ENCODE data around the gene PVR. TPM values are rescaled to one million over a fixed set of nuclear protein-coding genes. Genes with fewer than 3 reads are reported as not detected.

PVR gene
- 10 to 100 TPM; 45.9 to 76.2 (median 54.3) TPM for total RNA-seq (2021; fragmentation: NEBNext Ultra II Directional; extraction: Animal tissue kit (Norgen Biotek cat#: 25700))
- long read RNA-seq, transcript PVR-203 (8 exons, 3,078 nt) = minor isoform, 9 of 80 reads
- long read RNA-seq, transcript PVR-204 (6 exons, 1,344 nt) = minor isoform, 11 of 80 reads
- long read RNA-seq, transcript PVR-202 (7 exons, 3,166 nt) = minor isoform, 9 of 80 reads
- long read RNA-seq, transcript PVR-205 (8 exons, 3,325 nt) = major isoform, 31 of 80 reads
- long read RNA-seq, partial matches to known transcripts = 14 of 80 reads
- long read RNA-seq, other reads (novel, unspliced or antisense) = 6 of 80 reads

GRCh38 chr19:44643605-44644401 lies at the start of gene PVR:
TSS of gene PVR (plus strand) at chr19:44643910. CDS start at chr19:44644097, 187 bp downstream.
- H3K27ac Mint-ChIP-seq = peak within 1 kb of the TSS; percentile 86
- H3K4me1 Mint-ChIP-seq (ENCODE audit: low read depth) = peaks cover 35% of the 10 kb centered on the region
- peak within 1 kb of the TSS; percentile 94 for H3K4me3 Mint-ChIP-seq
- no peaks in the 10 kb centered on the region for H3K9me3 Mint-ChIP-seq
- TF ChIP-seq CTCF (IDR thresholded peaks at IDR 0.05) = no peak; the same call in 1 of the 2 replicates
- H3K27me3 Mint-ChIP-seq (ENCODE audit: insufficient read depth) = no peaks in the 10 kb centered on the region; the same call in none of the 2 replicates
- DNase-seq = peak; percentile 43
- H3K36me3 Mint-ChIP-seq (ENCODE audit: low read depth) = peaks cover 11% of the 10 kb centered on the region

- H3K4me3 Mint-ChIP-seq = no peak overlapping the region
- TF ChIP-seq CTCF (IDR thresholded peaks at IDR 0.05) = no peak
- peaks cover 8% of the 10 kb centered on the region for H3K4me1 Mint-ChIP-seq (ENCODE audit: low read depth)
- H3K9me3 Mint-ChIP-seq = peaks cover 18% of the 10 kb centered on the region
- DNase-seq = no peak
- peaks cover 11% of the 10 kb centered on the region for H3K27me3 Mint-ChIP-seq (ENCODE audit: insufficient read depth)
- peaks cover 7% of the 10 kb centered on the region; the same call in 1 of the 2 replicates for H3K36me3 Mint-ChIP-seq (ENCODE audit: low read depth)
- H3K27ac Mint-ChIP-seq = no peak overlapping the region
Observed at GRCh38 chr19:44596428-44597130, 47.1 kb upstream of the PVR start.

- H3K9me3 Mint-ChIP-seq = peaks cover 14% of the 10 kb centered on the region
- no peak overlapping the region for H3K4me3 Mint-ChIP-seq
- no peak overlapping the region for H3K27ac Mint-ChIP-seq
- no peak for TF ChIP-seq CTCF (IDR thresholded peaks at IDR 0.05)
- no peak for DNase-seq
- H3K27me3 Mint-ChIP-seq (ENCODE audit: insufficient read depth) = peaks cover 11% of the 10 kb centered on the region
- peaks cover 2% of the 10 kb centered on the region; the same call in 1 of the 2 replicates for H3K36me3 Mint-ChIP-seq (ENCODE audit: low read depth)
- H3K4me1 Mint-ChIP-seq (ENCODE audit: low read depth) = peaks cover 6% of the 10 kb centered on the region
Observed at GRCh38 chr19:44597131-44597491, 46.6 kb upstream of the PVR start.

- H3K4me3 Mint-ChIP-seq = no peak overlapping the region
- peaks cover 9% of the 10 kb centered on the region for H3K9me3 Mint-ChIP-seq
- H3K36me3 Mint-ChIP-seq (ENCODE audit: low read depth) = no peaks in the 10 kb centered on the region
- no peak for TF ChIP-seq CTCF (IDR thresholded peaks at IDR 0.05)
- peaks cover 11% of the 10 kb centered on the region for H3K27me3 Mint-ChIP-seq (ENCODE audit: insufficient read depth)
- no peak for DNase-seq
- H3K4me1 Mint-ChIP-seq (ENCODE audit: low read depth) = peaks cover 13% of the 10 kb centered on the region
- H3K27ac Mint-ChIP-seq = no peak overlapping the region
Observed at GRCh38 chr19:44598355-44598754, 45.4 kb upstream of the PVR start.

- peaks cover 9% of the 10 kb centered on the region for H3K9me3 Mint-ChIP-seq
- H3K27me3 Mint-ChIP-seq (ENCODE audit: insufficient read depth) = peaks cover 11% of the 10 kb centered on the region
- DNase-seq = no peak
- H3K36me3 Mint-ChIP-seq (ENCODE audit: low read depth) = no peaks in the 10 kb centered on the region
- no peak overlapping the region for H3K4me3 Mint-ChIP-seq
- H3K4me1 Mint-ChIP-seq (ENCODE audit: low read depth) = peaks cover 18% of the 10 kb centered on the region
- no peak for TF ChIP-seq CTCF (IDR thresholded peaks at IDR 0.05)
- H3K27ac Mint-ChIP-seq = no peak overlapping the region
Observed at GRCh38 chr19:44598880-44599279, 44.8 kb upstream of the PVR start.

Measured in HFFc6 (cell line).